Stimulated activated CD4-positive, alpha-beta T cell treated with anti-CD3 and anti-CD28 coated beads, Interleukin-4, amount 100 ng/mL, for 24 hours (primary cell): Measurements from ENCODE around the gene HOXA11.

ENCODE experiments used
- DNase-seq: peaks from one replicate; pipeline ENCODE4 v3.0.0-alpha.2; 2020

The HOXA11 gene

DNA sequence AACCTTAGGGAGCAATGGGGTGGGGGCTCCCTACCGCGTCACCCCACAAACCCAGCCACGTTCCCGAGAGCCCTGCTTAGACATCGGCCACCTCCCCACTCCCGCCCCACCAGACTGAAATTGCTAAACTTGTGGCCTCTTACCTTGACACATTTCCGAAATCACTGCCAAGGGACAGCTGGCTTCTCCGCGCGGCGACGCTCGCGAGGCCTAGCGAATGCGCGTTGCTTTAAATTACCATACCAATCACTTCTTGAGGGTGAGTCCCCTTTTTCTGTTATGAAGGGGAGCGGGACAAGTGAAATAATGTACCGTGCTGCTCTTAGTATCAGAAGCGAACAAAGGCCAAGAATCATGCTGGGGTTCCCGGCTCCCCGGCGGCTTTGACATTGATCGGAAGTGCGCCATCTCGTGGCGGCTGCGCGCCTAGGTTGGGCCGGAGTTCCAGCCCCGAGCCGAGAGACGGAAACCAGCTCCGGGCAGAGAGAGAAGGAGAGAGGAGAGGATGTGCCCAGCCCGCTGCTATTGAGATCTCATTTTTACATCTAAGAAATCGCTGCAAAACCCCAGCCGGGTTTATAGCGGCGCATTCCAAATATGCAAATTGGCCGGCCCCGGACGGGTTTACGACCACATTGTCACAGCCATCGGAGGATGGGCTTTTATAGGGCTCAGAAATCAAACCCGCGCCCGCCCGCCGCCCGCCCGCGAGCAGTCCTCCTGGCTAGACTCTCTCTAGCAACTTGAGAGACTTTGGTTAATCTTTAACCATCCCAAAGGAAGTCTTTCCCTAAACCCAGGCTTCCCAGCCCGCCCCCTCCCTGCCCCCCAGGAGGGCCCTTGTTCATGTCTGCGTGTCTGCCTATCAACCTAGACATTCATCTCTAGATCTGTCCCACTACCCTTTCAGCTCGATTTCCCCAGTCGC is 5.3 kb downstream of the HOXA11 start:
- DNase-seq: peak; percentile 66

DNA sequence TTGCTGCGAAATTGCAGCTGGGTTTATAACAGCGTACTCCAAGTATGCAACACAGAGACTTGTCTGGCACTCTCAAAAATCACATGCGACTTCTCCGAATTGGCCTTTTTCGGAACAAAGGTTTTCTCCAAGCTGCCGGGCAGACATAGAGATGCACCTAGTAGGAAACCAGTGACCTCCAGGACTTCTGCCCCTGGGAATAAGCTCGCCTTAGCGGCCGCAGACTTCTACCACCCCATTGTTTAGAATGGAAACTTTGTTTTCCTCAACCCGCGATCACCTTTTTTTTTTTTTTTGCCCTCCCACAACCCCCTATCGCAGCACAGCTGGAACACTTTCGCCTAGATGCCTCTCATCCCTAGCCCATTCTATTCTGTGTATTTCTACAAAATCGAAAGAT is 6.0 kb downstream of the HOXA11 start:
- DNase-seq: no peak

DNA sequence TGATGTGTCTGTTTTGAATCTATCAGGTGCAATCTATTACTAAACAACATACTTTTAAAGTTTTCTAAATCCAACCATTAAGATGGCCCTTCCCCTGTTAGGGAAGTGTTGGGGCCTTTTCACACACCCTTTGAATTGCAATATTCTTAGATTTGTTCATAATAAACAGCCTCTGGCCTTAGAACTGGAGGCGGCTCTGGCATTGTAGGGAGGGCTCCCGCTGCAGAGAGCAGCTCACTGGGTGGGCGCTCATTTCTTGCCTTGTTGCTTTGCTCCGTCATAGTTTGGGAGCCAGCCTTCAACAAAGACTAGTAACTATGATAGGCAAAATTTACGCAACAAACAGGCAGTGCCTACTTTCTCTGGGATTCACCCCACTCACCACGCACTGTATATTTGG is 6.7 kb downstream of the HOXA11 start:
- DNase-seq: no peak

DNA sequence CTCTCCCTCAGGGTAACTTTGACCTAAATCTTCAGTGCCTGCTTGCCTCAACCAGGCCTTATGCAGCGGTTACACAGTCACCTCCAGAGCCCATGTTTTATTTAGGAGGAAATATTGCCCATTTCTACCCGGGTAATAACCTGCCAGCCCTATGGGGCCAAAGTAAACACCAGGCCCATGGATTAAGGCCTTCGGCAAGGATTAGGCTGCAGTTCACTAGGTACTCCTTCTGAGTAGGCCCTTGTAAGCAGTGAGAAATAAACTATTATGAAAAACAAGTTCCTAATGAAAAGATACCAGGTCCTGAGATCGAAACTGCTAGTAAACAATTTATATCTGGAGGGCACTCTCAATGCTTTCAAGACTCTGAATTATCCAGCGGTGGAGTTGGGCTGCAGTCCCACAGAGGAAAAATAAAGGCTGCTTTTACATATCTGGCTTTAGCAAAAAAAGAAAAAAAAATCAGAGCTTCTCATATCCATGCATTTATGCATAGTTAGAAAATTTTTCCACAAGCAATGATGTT is 7.2 kb downstream of the HOXA11 start:
- no peak for DNase-seq

DNA sequence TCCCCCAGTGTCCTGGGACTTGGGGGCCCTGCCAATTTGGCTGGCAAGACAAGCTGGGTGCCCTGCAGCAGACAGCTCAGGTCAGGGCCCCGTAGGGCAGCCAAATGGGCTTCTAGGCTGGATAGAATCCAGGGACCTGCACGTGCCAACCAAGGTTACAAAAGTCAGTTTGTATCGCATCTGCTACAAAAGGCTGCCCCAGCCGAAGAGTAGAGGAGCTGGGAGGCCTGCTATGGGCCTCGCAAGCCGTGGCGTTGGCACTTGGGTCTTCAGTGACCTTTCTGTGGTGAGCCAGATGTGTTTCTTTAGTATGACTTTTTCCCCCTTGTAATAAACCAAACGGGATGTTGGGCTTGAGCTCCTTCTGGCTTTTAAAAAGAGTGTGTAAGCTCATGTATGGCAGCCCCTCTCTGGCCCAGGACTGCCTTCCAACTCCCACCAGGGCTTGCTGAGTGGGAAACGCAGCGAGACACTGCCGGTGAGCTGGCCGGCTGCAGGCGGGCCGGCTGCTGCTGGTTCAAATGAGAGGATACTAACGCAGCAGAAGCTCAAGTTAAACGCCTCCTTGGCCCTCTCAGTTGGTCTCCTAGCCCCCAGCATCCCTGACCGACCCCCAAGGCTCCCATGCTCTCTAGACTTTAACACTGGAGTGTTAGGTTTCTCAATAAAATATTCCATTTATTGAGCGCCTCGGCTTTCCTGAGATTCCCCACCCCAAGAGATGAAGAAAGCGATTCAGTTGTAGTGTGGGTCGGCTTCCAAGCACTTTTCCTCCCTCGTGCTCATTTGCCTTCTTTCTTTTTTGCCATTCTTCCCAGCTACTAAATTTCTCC is 7.9 kb downstream of the HOXA11 start:
- no peak for DNase-seq

DNA sequence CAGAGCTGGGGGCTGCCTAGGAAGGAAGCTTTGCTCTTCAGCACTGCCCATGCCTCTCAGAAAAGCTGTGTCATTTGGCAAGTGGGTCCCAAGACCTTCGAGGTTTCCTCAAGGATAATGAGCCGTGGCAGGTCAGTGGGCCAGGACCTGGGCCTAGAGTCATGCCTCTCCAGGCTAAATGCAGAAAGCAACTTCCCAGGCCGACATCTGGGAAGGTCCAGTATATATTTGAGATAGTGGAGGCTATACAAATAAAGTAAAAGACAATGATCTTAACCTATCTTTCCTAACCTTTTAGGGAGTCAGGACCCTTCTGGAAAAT is 8.5 kb downstream of the HOXA11 start:
- no peak for DNase-seq

DNA sequence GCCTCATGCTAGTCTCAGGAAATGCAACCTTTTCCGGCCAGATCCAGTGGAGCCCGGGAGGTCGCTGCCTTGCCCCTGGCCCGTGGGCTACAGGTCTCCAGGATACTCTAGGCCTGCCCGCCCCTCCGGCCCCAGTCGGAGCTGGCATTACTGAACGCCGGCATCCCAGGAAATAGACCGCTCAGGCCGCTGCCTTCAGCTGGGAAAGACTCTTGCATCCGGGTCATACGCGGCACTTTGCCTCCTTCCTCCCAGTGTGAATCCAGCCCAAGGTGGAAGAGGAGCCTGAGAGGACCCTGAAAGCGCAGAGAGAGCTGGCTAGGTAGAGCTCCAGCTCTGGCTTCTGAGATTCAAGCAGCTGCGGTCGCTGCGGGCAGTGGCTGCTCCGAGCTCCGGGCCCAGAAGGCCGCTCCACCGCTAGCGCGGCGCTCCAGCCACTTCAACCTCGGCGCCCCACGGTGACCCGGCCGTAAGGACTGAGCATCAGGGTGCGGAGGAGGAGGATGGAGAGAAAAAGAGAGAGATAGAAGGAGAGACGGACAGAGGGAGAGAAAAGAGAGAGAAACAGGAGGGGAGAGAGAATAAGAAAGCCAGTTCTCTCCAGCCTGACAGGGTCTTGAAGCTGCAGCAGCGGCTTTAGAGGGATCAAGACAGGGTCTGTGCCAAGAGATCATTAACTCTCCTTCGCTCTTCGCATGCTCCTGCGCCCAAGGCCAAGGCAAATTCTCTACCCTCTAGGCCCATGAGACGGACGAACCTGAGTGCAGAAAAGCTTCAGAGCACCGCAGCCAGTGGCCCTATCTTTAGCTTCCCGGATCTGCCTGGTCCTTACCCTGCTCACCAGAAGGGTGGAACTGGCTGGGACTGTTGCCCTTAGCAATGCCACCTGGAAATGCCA is 9.2 kb downstream of the HOXA11 start:
- no peak for DNase-seq

DNA sequence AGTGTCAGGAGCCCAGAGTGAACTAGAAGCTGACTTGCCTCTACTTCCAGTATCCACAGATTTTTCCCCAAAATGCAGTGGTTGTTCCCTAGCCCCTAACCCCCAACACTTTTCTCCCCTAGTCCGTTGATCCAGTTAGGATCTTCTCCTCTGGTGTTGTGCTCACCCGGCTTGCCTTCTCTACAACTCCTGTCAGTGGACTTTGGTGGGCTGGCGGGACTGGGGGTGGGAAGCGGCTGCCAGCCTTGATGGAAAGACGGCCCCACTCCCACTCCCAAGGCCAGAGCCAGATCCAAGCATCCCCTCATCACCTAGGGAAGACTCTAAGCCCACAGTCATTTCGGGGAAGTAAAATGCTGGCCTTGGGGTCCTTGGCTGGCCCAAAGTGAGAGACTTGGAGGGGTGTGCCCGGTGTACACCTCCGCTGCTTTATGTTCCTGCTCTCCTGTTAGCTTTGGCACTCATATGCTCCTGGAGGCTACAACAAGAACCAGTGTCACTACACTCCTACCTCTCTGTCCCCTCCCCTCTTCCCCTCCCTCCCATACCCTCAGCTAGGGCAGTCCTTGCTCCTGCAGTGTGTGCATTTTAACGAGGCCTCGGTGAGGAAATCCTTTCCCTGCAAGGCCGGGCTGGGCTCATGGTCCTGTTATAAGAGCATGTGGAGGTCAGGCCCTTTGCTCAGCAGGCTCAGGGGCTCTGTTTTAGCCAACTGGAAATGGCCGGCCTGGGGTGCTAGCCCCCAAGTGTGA is 10.0 kb downstream of the HOXA11 start:
- no peak for DNase-seq

DNA sequence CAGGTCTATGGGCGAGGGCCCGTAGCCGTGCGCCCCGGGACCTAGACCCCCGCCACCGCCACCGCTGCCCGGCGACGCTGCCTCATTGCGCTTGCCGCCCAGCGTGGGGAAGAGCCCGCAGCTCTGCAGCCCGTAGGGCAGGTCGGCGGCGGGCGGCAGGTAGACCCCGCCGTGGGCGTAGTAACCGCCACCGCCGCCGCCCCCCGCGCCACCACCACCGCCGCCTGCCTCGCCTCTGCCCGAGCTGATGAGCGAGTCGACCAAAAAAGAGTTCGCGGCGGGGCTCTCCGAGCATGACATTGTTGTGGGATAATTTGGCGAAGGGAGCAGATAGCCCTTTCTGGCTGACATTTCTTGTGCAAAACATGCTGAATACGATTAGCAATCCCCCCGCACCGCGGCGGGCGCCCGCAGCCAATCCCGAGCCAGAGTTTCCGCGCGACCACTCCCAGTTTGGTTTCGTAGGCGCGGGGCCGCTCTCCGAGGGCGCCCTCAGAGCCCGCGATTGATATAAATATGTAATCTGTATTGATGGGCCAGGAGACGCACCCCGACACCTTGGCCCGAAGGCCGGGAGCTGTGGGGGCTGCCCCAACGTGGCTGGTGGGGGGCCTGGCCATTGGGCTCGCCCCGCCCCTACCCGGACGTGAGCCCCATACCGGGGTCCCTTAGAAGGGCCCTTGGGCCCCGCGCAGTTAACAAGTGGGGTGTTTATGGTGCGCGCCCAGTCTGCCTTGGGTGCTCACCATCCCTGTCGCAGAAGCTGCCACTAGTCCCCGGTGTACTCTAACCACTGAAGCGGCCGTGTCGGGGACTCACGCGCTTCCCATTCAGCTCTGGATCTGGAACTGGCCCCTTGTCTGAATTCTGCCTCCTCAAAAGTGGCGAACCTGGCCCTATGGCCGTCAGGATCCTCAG is 10.8 kb downstream of the HOXA11 start, which contains the start of gene HOXA10:
Gene HOXA10 (minus strand): TSS at position 365 of the 918 bp plus-strand sequence. CDS start 14 bp downstream, at position 351.
- no peak for DNase-seq

DNA sequence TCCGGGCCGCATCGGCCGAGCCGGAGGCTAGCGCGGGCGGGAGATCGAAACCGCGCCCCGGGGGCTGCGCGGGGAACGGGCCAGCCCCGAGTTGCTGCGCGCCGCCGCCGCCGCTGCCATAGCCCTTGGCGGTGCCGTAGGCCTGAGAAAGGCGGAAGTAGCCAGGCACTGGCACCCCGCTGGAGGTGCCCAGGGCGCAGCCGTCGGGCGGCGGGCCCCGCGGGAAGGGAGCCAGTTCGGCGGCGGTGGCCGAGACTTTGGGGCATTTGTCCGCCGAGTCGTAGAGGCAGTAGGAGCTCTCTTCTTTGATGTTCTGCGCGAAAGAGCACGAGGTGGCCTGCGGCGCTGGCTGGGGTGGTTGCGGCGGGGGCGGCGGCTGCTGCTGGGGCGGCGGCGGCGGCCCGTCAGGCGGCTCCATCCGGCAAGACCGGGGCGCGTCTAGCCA is 11.5 kb downstream of the HOXA11 start:
- no peak for DNase-seq

DNA sequence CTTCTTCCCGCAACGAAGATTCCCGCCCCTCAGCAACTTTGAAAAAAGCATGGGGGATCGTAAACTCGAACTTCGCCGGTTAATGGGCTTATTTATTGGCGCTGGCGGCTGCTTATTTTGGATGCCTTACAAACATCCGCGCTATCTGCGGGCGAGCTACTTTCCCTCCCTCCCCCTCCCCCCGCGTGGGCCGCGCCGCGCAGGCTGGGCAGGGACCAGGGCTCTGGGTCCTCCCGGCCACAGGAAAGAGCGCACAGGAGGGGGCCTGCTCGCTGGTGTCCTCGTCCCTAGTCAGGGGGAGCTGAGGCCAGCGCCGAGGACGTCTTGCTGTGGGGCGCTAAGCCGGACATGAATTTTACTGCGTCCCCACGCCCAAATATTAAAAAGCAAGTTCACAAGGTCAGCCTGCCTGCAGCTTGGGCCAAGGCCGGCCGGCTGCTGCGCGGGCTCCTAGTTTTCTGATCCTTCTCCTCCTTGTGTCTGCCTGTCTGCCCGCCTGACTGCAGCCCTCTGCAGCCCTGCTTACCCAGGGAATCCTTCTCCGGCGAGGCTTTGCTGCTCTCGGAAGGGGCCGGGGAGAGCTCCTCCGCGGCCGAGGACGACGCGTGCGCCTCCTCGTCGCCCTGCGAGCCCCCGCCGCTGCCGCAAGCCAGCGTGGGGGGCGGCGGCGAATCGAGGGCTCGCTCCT is 12.1 kb downstream of the HOXA11 start:
- no peak for DNase-seq

DNA sequence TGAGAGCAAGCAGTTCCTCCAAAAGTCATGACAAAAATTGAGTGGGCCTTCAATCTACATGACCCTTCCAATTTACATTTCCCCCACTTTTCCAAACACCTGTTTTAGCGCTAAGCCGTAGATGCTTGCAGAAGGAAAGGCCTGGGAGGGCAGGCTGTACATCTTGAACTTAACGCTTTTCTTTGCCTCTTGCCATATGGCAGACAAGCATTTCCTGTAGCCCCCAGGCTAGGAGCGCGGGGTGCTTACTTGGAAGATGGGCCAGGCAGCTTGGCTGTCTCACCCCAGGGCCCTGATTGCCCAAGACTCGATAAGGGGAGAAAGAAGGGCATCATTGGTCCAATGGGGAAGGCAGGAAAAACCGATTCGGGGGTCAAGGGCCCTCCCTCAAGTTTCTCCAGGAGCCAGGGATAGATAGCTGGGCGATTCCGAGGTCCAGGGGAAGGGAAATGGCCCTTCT is 12.7 kb downstream of the HOXA11 start:
- DNase-seq: no peak

DNA sequence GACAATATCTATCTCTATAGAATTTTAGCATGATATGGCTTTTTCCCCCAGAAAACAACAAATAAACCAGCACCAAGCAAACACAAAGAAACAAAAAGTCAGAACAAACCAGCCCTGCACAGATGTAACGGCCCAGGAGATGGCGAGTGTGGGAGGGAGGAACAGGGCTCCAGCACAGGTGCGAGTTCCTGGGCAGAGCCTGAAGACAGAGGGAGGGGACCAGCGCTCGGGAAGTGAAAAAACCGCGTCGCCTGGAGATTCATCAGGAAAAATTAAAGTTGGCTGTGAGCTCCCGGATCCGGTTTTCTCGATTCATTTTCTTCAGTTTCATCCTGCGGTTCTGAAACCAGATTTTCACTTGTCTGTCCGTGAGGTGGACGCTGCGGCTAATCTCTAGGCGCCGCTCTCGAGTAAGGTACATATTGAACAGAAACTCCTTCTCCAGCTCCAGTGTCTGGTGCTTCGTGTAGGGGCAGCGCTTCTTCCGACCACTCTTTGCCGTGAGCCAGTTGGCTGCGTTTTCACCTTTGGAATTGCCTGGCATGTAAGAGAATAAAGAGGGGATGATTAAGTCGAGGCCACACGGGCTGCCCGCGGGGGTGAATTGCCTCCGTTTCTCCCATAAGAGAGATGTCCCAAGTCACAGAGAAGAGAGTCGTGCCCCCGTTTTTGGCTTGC is 13.3 kb downstream of the HOXA11 start:
- no peak for DNase-seq

DNA sequence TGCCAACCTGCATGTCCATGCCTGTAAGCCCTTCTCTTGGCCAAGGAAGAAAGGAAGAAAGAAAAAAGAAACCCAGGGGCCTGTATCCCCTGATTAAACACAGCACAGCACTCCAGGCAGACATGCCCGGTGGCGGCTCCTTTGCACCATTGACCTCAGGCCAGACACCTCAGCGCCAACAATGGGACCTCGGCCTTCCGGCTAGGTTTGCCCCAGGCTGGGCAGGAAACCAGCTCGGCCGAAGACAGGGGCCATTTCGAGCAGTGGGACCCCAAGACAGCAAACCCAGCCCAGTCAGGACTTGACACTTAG is 13.8 kb downstream of the HOXA11 start:
- DNase-seq: no peak

DNA sequence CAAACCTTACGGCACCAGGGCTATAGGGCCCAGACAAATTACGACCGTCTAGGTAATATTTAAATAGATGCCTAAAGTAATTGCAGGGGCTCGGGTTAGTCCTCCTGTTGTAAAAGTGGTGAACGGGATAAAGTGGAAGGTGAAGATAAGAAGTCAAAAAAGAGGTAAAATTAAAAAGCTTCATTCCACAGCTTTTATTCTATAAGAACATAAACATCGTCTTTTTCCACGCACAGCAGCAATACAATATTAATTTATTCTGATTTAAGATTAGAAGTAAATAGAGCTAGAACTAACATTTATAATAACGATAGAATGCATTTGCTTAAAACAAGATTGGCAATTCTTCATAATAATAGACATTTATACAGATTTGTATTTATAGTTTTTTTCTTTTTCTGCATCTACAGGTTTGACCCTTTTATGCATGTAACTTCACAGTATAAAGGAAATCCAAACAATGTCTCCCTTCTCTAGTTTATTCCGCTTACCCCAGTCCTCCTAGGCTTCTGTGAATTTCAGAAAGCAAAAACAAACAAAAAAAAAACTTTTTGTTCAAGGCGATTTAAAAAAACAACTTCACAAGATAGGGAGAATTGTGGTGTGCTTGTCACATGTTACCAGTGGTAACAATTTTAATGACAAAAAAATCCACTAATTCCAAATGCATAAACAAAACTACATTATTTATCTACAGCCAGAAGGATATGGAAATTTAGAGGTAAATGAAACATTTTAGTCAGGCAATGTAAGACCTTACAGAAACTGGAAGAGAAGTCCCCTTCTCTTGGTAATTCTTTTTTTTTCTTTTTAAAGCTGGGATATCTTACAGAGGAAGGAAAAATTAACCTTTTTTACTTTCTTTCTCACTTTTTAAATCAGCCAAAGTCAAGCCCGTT is 14.4 kb downstream of the HOXA11 start:
- DNase-seq: no peak

DNA sequence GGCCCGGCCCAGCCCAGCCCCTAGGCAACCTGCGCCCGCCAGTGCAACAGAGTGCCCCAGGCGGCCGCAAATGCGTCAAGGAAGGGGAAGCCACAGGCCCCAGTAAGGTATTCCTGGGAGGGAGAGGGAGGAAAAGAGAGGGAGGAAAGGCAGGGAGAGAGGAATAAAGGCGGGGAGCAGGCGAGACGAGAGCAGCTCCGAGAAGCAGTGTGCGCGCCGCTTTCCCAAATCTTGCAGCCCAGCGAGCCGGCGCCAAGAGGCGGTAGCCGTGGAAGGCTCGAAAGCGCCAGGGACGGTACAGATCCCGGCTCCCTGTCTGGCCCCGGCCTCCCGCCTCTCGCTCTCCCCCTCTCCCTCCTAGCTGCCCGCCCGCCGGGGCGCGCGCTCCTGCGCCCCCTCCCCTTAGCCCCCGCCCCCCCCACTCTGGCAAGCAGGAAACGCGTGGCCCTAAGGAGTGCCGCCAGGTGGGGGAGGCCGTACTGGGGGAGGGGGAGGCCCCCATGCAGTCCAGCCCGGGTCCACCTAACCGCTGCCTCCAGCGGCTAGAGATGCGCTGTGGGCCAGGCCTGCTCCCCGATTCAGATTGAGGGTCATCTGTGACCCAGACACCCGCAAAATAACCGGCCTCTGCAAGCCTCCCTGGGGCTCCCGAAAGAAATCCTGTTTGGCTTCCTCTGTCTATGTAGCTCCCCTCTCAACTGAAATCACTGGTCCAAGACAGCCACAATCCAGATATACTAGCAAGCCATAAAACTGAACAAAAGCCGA is 15.2 kb downstream of the HOXA11 start:
- no peak for DNase-seq

DNA sequence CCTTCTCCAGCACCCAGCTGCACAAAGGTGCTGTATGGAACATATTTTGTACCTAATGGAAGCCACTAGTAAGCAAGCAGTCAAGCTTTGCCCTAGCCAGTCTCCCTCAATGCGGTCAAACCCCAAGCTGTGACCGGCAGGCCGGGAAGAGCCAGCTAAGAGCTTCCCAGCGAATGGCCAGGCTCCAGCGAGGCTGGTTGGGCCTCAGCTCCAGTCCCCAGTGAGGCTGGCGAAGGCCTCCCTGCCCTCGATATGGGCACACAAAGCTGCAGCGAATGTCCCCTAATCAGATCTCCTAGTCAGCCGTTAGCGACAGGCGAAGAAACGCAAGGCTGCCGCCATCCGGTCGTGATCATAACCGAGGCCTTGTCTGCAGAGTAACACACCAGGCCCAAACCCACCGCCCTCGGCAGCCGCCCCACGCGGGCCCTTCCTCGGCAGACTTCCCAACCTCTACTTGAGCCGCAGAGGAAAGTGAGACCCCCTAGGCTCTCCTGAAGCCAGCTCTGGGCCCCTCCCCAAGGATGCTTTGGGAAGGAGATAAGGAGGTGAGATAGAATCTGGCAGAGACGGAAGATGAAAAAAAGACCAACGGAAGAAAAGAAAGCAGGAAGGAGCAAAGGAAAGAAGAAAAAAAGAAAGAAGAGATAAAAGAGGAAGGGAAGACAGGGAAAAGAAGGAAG is 16.6 kb downstream of the HOXA11 start:
- DNase-seq: no peak
